H1 (cell line): ENCODE data around the gene GPC6. TPM values are rescaled to one million over a fixed set of nuclear protein-coding genes. Genes with fewer than 3 reads are reported as not detected.

ENCODE experiments used
- CREB1 ChIP-seq: IDR thresholded peaks from 2 replicates; pipeline ENCODE4 v1.6.1; 2012; ENCODE audit warnings: inconsistent platforms
- KDM4A ChIP-seq: IDR thresholded peaks from one replicate; pipeline ENCODE4 v1.7.1; 2012; ENCODE audit warnings: low read depth, mild to moderate bottlenecking, moderate library complexity, low read length, inconsistent platforms; ENCODE audit not compliant: severe bottlenecking
- RFX5 ChIP-seq: IDR thresholded peaks from 2 replicates; pipeline ENCODE4 v1.6.1; 2011; ENCODE audit warnings: low read depth, low read length, improper control_type of control experiment, borderline replicate concordance
- SIN3A ChIP-seq, 2 experiments: IDR thresholded peaks in 1 of 2; conservative IDR thresholded peaks in 1 of 2; 2 replicates each; pipeline ENCODE4 v1.6.1; 2011 to 2012; ENCODE audit warnings: low read length in 2 of 2, improper control_type of control experiment in 1 of 2, low read depth in 1 of 2, mild to moderate bottlenecking in 1 of 2
- SIRT6 ChIP-seq: IDR thresholded peaks from one replicate; pipeline ENCODE4 v1.7.1; 2012; ENCODE audit warnings: low read length, inconsistent platforms
- YY1 ChIP-seq: IDR thresholded peaks from 2 replicates; pipeline ENCODE4 v1.6.1; 2011; ENCODE audit warnings: low read depth, mild to moderate bottlenecking, low read length
- polyA plus RNA-seq, 7 experiments: library from polyadenylated mRNA; depleted of rRNA in 3 of 7; stranded (reverse) in 5 of 7; unstranded in 2 of 7; fragments of >200 nt in 5 of 7; fragments of 200-250 nt in 2 of 7; gene quantifications; 1 replicate in 5 of 7; 2 replicates in 1 of 7; 4 replicates in 1 of 7; pipeline versions ENCODE4 v1.2.1 to v1.2.3, GENCODE V29; 2011 to 2013; ENCODE audit warnings: missing spikeins in 2 of 7, mixed read lengths in 2 of 7
- total RNA-seq: library from RNA; stranded (reverse); fragmentation: NEBNext Ultra II Directional; extraction: Animal tissue kit (Norgen Biotek cat#: 25700); gene quantifications from 2 replicates; pipeline ENCODE4 v1.2.1, GENCODE V29; 2021
- TF ChIP-seq, protein P1 (sequence below): IDR thresholded peaks from 2 replicates; pipeline ENCODE4 v1.6.1; 2012; ENCODE audit warnings: low read length, inconsistent platforms
- TF ChIP-seq, protein P2 (sequence below): IDR thresholded peaks from 2 replicates; pipeline ENCODE4 v1.6.1; 2011; ENCODE audit warnings: low read depth, mild to moderate bottlenecking, low read length; ENCODE audit not compliant: insufficient read depth

Gene GPC6
- total and polyA plus RNA-seq, 2 of the 8 experiments (the other 6 are each of a cell fraction or from before 2014, with no cell fraction given), result 5.4 to 12.0 TPM

GRCh38 chr13:93646245-93646644, 419.6 kb downstream of the GPC6 start (continued):
- TF ChIP-seq, protein P1, sequence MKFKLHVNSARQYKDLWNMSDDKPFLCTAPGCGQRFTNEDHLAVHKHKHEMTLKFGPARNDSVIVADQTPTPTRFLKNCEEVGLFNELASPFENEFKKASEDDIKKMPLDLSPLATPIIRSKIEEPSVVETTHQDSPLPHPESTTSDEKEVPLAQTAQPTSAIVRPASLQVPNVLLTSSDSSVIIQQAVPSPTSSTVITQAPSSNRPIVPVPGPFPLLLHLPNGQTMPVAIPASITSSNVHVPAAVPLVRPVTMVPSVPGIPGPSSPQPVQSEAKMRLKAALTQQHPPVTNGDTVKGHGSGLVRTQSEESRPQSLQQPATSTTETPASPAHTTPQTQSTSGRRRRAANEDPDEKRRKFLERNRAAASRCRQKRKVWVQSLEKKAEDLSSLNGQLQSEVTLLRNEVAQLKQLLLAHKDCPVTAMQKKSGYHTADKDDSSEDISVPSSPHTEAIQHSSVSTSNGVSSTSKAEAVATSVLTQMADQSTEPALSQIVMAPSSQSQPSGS, result no peak
- TF ChIP-seq, protein P2, sequence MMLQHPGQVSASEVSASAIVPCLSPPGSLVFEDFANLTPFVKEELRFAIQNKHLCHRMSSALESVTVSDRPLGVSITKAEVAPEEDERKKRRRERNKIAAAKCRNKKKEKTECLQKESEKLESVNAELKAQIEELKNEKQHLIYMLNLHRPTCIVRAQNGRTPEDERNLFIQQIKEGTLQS, result no peak
- TF ChIP-seq YY1 (no peak), SIRT6 (no peak), KDM4A (no peak), RFX5 (no peak), CREB1 (no peak), SIN3A (conservative IDR thresholded peaks at IDR 0.05 in 1 of 2, IDR thresholded peaks at IDR 0.05 in 1 of 2; ENCODE audit: low read depth in 1 of 2, low read length in 2 of 2) (no peak)
